ENCODE measurements around the gene SMARCC2.

Gene SMARCC2

DNA sequence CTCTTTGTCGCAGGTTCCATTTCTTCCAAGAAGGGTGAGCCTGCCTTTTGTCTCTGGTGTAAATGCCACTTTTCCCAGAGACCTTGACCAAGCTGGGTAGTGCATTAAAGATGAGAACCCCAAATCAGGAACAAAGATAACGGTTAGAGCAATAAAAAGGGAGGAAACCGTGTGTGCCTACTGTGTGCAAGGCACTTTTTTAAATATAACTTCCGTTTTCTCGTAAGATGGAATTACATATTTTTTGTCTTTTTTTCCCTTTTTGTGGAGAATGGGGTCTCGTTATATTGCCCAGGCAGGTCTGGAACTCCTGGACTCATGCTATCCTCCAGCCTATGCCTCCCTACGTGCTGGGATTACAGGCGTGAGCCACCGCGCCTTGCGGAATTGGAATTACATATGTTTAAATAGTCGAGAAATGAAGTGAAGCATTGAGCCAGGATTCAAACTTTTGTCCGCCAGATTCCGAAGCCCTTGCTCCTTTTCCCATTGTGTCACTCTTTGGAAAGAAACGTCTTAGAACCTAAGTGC, 34.4 kb upstream of the SMARCC2 start:
- H3K4me3 Mint-ChIP-seq = peak overlapping the region; percentile 79
- peaks cover 20% of the 10 kb centered on the region for H3K36me3 Mint-ChIP-seq (ENCODE audit: insufficient read depth)
- no peaks in the 10 kb centered on the region for H3K27me3 Mint-ChIP-seq
- no peaks in the 10 kb centered on the region for H3K9me3 Mint-ChIP-seq
- peaks cover 51% of the 10 kb centered on the region for H3K4me1 Mint-ChIP-seq
- DNase-seq (ENCODE audit: low spot score in 2 of 2) (no peak), ATAC-seq (replicated peaks; ENCODE audit: extremely low read depth, poor library complexity, severe bottlenecking) (no peak)
- peak overlapping the region; percentile 81 for H3K27ac Mint-ChIP-seq (ENCODE audit: low read depth)

DNA sequence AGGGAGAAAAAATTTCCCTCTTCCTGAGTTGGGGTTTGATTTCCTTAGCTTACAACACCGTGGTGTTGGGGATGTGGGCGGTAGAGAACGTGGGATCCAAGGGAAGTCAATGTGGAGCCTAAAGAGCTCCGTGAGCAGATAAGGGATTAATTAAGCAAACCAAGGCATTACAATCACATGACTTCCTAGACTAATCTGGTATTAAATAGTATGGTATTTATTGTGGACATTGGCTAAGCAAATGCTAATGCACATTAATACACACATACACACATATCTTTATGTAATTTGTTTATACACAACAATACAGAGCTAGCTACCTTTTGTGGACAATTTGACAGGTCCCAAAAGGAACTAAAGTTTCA, 33.2 kb upstream of the SMARCC2 start:
- no peak for DNase-seq (ENCODE audit: low spot score in 2 of 2)
- Mint-ChIP-seq H3K4me1 (peaks cover 51% of the 10 kb centered on the region), H3K27me3 (no peaks in the 10 kb centered on the region), H3K36me3 (ENCODE audit: insufficient read depth) (peaks cover 20% of the 10 kb centered on the region), H3K9me3 (no peaks in the 10 kb centered on the region), H3K27ac (ENCODE audit: low read depth) (peak overlapping the region; percentile 100), H3K4me3 (peak overlapping the region; percentile 99)
- ATAC-seq (replicated peaks; ENCODE audit: extremely low read depth, poor library complexity, severe bottlenecking) = no peak

DNA sequence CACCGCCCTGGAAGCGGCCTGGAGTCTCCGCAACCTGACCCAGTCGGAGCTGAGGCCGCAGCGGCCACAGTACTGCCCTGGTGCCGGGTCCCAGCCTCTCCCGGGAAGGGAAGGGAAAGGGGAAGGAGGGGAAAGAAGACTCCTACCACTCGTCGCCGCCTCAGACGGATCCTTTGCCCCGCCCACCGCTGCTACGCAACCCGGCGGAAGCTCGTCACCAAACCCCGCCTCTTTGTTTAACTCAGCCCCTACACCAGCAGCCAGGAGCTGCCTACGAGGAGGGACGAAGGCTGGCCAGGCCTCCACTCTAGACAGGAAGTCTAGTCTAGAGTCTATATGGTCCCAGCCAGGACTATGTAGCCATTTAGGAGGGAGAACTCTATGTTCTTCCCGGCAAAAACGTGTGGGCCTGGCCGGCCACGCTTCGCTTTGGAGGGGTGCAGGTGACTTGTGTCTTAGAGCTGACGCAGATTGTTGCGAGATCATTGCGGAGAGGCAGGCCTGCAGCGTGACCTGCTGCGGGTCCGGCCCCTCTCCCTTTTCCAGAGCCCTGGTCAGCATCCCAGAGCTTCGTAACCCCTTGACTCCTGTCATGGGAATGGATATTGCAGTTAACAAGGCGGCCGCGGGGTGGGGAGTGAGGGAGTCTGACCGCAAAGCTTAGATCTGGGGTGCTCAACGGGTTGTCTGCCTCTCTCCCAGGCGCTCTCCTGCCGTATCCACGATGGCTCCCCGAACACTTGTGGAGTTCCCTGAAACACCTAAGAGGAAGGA, 32.7 kb upstream of the SMARCC2 start, which contains the start of gene RNF41:
Gene RNF41 (minus strand): TSS at position 166 of the 774 bp plus-strand sequence. CDS start 7,875 bp downstream, outside the sequence.
- ATAC-seq (replicated peaks; ENCODE audit: extremely low read depth, poor library complexity, severe bottlenecking) = peak; percentile 90
- peaks cover 51% of the 10 kb centered on the region for H3K4me1 Mint-ChIP-seq
- H3K27ac Mint-ChIP-seq (ENCODE audit: low read depth) = peak within 1 kb of the TSS; percentile 100
- H3K36me3 Mint-ChIP-seq (ENCODE audit: insufficient read depth) = peaks cover 20% of the 10 kb centered on the region
- H3K9me3 Mint-ChIP-seq = no peaks in the 10 kb centered on the region
- H3K27me3 Mint-ChIP-seq = no peaks in the 10 kb centered on the region
- peak; percentile 88 to 91 for DNase-seq (ENCODE audit: low spot score in 2 of 2)
- H3K4me3 Mint-ChIP-seq = peak within 1 kb of the TSS; percentile 99

DNA sequence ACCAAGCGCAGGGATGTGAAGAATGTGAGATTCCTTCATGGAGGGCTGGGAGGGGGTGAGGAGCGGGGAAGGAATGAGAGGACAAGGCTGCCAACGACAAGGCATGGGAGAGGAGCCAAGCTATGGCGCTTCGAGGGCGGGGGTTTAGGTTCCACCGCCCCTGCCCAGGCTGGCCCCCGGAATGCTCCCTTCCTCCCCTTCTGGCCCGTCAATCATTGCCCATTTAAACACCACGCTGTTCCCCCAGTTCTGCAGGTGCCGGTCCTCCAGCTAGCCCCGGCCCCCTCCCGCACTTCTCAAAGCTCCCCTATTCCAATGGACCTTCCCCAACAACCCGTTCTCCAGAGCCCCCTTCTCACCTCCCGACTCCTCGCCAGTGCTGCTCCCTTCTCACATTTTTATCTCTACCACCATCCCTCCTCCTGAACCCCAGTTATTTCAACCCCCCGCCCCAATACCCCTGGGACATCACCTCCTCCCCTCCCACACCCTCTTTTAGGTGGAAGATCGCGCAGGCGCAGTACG, 32.0 kb upstream of the SMARCC2 start:
- Mint-ChIP-seq H3K27me3 (no peaks in the 10 kb centered on the region), H3K27ac (ENCODE audit: low read depth) (peak overlapping the region; percentile 100), H3K4me3 (peak overlapping the region; percentile 99), H3K9me3 (no peaks in the 10 kb centered on the region), H3K4me1 (peaks cover 57% of the 10 kb centered on the region), H3K36me3 (ENCODE audit: insufficient read depth) (peaks cover 19% of the 10 kb centered on the region)
- ATAC-seq (replicated peaks; ENCODE audit: extremely low read depth, poor library complexity, severe bottlenecking) = peak; percentile 10
- DNase-seq (ENCODE audit: low spot score in 2 of 2) = peak in 1 of 2 donors; percentile 20

DNA sequence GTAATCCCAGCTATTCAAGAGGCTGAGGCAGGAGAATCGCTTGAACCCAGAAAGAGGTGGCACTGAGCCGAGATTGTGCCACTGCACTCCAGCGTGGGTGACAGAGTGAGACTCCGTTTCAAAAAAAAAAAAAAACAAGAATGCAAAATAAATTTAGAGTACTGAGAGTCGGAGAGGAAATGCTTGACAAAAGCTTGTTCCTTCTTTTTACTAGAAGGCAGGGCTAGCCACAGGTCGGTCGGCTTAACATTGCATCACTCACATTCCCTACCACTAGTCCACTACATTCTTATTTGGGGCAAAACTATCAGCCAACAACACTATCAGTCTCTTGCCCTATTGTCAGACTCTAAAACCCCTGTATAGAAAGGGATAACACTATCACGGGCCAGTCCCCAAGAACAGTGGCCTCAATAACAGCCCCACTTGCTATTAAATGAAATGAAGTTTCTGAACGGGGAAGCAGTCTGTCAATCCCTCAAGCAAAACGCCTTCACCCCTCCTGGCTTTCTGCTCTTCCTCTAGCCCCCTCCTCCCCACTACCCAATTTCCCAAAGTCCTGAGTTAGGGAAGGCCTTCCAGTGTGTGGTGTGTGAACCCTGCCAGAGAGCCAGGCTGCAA, 31.4 kb upstream of the SMARCC2 start:
- DNase-seq (ENCODE audit: low spot score in 2 of 2) (no peak), ATAC-seq (replicated peaks; ENCODE audit: extremely low read depth, poor library complexity, severe bottlenecking) (no peak)
- Mint-ChIP-seq H3K9me3 (no peaks in the 10 kb centered on the region), H3K4me3 (peak overlapping the region; percentile 99), H3K27me3 (no peaks in the 10 kb centered on the region), H3K27ac (ENCODE audit: low read depth) (peak overlapping the region; percentile 100), H3K4me1 (peaks cover 61% of the 10 kb centered on the region), H3K36me3 (ENCODE audit: insufficient read depth) (peaks cover 18% of the 10 kb centered on the region)

DNA sequence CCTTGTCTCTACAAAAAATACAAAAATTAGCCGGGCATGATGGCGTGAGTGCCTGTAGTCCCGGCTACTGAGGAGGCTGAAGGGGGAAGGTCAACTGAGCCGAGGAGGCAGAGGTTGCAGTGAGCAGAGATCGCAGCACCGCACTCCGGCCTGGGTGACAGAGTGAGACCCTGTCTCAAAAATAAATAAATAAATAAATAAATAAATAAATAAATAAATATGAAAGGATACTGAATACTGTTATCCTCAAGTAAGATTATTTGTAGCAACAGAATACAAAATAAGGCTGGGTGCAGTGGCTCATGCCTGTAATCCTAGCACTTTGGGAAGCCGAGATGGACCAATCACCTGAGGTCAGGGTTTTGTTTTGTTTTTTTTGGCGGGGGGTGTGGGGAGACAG, 30.6 kb upstream of the SMARCC2 start:
- H3K36me3 Mint-ChIP-seq (ENCODE audit: insufficient read depth) = peaks cover 25% of the 10 kb centered on the region
- peaks cover 53% of the 10 kb centered on the region for H3K4me1 Mint-ChIP-seq
- H3K27me3 Mint-ChIP-seq = no peaks in the 10 kb centered on the region
- H3K4me3 Mint-ChIP-seq = peak overlapping the region; percentile 13
- no peak for DNase-seq (ENCODE audit: low spot score in 2 of 2)
- no peak overlapping the region for H3K27ac Mint-ChIP-seq (ENCODE audit: low read depth)
- no peaks in the 10 kb centered on the region for H3K9me3 Mint-ChIP-seq
- ATAC-seq (replicated peaks; ENCODE audit: extremely low read depth, poor library complexity, severe bottlenecking) = no peak

DNA sequence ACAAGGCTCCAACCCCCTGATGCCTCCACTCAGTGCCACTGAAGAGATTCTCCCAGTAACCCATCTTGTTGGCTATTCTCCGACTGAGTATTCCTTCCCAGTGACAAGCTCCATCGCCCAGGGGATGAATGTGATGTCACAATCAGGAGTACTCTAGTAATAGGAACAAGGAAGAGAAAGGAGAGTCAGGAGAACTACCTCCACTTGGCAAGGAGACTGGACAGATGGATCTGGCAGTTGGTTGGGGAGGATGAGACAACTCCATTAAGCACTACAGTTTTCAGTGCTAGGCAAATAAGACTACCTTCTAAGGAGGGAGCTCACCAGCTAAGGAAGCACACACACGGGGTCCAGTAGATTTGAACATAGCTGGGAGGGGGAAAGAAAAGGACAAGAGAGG, 27.2 kb upstream of the SMARCC2 start:
- Mint-ChIP-seq H3K27ac (ENCODE audit: low read depth) (no peak overlapping the region), H3K9me3 (no peaks in the 10 kb centered on the region), H3K27me3 (no peaks in the 10 kb centered on the region), H3K4me3 (no peak overlapping the region), H3K4me1 (peaks cover 25% of the 10 kb centered on the region), H3K36me3 (ENCODE audit: insufficient read depth) (peaks cover 34% of the 10 kb centered on the region)
- ATAC-seq (replicated peaks; ENCODE audit: extremely low read depth, poor library complexity, severe bottlenecking) (no peak), DNase-seq (ENCODE audit: low spot score in 2 of 2) (no peak)

DNA sequence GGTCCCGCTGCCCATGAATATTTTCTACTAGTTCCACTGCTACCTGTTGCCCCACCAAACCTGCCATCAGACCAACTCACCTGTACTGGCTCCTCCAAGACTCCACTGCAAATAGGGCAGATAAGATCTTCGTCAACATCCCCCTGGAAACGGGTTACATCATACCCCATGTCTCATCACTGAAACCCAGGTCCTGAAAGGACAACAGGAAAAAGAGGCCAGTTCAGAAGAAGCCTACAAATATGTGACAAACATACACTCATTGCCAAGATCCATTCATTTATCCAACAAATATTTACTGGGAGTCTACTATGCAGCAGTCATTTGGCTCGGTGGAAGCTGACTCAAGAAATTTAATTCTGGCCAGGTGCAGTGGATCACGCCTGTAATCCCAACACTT, 24.6 kb upstream of the SMARCC2 start:
- no peak for ATAC-seq (replicated peaks; ENCODE audit: extremely low read depth, poor library complexity, severe bottlenecking)
- Mint-ChIP-seq H3K27me3 (no peaks in the 10 kb centered on the region), H3K27ac (ENCODE audit: low read depth) (no peak overlapping the region), H3K4me1 (peaks cover 15% of the 10 kb centered on the region), H3K4me3 (no peak overlapping the region), H3K36me3 (ENCODE audit: insufficient read depth) (peaks cover 48% of the 10 kb centered on the region), H3K9me3 (no peaks in the 10 kb centered on the region)
- DNase-seq (ENCODE audit: low spot score in 2 of 2) = no peak

DNA sequence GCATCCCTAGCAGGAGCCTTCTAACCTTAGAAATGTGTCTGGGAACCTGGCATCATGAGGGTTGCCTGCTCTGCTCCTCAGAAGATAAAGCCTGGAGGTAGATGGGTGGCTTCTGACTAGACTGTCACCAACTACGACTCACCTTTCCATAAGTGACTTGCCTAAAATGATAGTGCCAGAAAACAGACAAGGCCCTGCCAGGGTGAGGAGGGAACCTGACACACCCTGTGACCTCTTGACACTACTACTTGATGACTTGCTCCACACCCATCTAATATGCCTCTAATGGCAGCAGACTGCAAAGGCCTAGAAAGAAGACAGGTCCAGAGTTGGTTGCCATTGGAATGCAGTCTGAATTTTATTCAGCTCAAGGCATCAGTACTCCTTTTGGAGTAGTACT, 23.1 kb upstream of the SMARCC2 start:
- no peaks in the 10 kb centered on the region for H3K27me3 Mint-ChIP-seq
- no peak overlapping the region for H3K27ac Mint-ChIP-seq (ENCODE audit: low read depth)
- DNase-seq (ENCODE audit: low spot score in 2 of 2) (no peak), ATAC-seq (replicated peaks; ENCODE audit: extremely low read depth, poor library complexity, severe bottlenecking) (no peak)
- H3K4me3 Mint-ChIP-seq = no peak overlapping the region
- no peaks in the 10 kb centered on the region for H3K9me3 Mint-ChIP-seq
- H3K4me1 Mint-ChIP-seq = peaks cover 15% of the 10 kb centered on the region
- H3K36me3 Mint-ChIP-seq (ENCODE audit: insufficient read depth) = peaks cover 60% of the 10 kb centered on the region

DNA sequence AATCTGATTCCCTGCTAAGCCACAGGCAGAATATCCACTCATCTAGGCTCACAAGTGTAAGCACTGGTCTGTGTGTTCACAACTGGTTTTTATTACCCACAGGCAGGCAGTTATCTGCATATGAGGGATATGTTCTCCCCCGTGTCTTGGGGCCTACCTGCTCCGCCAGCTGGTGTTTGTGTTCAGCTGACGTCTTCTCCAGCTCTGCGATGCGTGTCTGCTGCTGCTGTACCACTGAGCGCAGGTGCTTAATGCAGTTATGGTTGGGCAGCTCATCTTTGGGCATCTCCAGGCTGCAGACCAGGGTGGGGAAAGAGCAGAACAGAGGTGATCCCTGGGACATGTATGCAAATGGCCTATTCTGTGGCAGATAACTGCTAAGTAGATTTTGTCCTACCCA, 18.7 kb upstream of the SMARCC2 start:
- Mint-ChIP-seq H3K27me3 (no peaks in the 10 kb centered on the region), H3K4me3 (no peak overlapping the region), H3K36me3 (ENCODE audit: insufficient read depth) (peaks cover 41% of the 10 kb centered on the region), H3K4me1 (no peaks in the 10 kb centered on the region), H3K27ac (ENCODE audit: low read depth) (no peak overlapping the region), H3K9me3 (no peaks in the 10 kb centered on the region)
- DNase-seq (ENCODE audit: low spot score in 2 of 2) (no peak), ATAC-seq (replicated peaks; ENCODE audit: extremely low read depth, poor library complexity, severe bottlenecking) (no peak)

DNA sequence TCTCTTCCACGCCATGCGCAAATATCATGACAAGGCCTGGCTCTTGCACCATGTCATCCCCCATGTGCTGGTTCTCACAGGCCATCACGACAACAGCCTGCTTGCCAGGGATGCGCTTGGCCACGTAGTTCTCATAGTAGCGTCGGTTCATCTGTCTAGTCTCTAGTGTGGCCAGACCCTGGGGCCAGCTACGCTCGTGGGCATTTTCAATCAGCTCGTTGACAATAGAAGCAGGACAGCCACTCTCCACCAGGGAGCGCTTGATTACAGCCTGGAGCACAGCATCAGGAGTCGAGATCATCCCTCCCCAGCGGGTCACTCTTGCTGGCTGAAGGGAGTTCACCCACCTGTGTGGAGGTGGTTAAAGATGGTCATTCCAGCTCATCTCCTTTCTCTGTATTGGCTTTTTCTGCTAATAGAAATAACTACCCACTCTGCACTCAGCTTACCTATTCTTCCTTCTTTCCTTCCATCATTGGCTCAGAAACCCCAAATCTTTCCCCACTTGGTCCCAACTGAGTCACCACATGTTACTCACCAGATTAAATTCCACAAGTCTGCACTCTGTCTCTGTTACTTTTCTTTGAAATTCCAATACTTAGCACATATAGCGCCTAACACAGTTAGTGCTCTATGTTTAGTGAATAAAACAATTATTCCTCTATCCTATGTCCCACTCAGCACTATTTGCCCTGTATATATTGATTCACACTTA, 17.3 kb upstream of the SMARCC2 start:
- ATAC-seq (replicated peaks; ENCODE audit: extremely low read depth, poor library complexity, severe bottlenecking) (peak; percentile 24), DNase-seq (ENCODE audit: low spot score in 2 of 2) (no peak)
- peaks cover 36% of the 10 kb centered on the region for H3K36me3 Mint-ChIP-seq (ENCODE audit: insufficient read depth)
- no peak overlapping the region for H3K4me3 Mint-ChIP-seq
- no peaks in the 10 kb centered on the region for H3K4me1 Mint-ChIP-seq
- H3K27me3 Mint-ChIP-seq = no peaks in the 10 kb centered on the region
- no peak overlapping the region for H3K27ac Mint-ChIP-seq (ENCODE audit: low read depth)
- no peaks in the 10 kb centered on the region for H3K9me3 Mint-ChIP-seq

DNA sequence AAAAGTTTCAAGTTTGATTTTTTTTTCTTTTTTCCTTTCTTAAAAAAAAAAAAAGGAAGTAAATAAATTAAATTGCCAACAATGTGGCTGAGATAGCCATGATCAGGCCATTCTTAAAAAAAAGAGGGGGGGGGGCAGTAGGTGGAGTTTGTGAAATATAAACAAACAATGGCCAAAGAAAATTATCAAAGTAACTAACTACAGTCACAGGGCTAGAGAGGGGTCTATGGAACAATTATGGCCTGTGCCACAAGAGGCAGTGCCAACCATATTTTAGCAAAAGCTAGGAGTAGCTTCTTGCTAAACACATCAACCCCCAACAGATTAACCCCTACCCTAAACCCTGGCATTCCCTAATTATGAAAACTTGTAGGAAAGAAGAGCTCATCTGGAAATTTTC, 16.2 kb upstream of the SMARCC2 start:
- no peak overlapping the region for H3K27ac Mint-ChIP-seq (ENCODE audit: low read depth)
- no peak for ATAC-seq (replicated peaks; ENCODE audit: extremely low read depth, poor library complexity, severe bottlenecking)

More for the DNA sequence above, 16.2 kb upstream of the SMARCC2 start:
- Mint-ChIP-seq H3K9me3 (no peaks in the 10 kb centered on the region), H3K4me1 (no peaks in the 10 kb centered on the region), H3K4me3 (no peak overlapping the region), H3K27me3 (no peaks in the 10 kb centered on the region), H3K36me3 (ENCODE audit: insufficient read depth) (peaks cover 31% of the 10 kb centered on the region)
- no peak for DNase-seq (ENCODE audit: low spot score in 2 of 2)

Data from central memory CD8-positive, alpha-beta T cell (primary cell).